OCI-LY7 (cell line): ENCODE measurements around the gene DISP2.

ENCODE experiments used
- CTCF ChIP-seq: fragments of 200-600 bp; sonication (generic); conservative IDR thresholded peaks from 2 replicates; pipeline ENCODE4 v1.5.1; 2014; ENCODE audit warnings: mild to moderate bottlenecking, antibody characterized with exemption, low read length, moderate library complexity, mixed read lengths
- EZH2phosphoT487 ChIP-seq: fragments of 200-600 bp; sonication (generic); IDR thresholded peaks from 2 replicates; pipeline ENCODE4 v1.6.1; 2018; ENCODE audit warnings: low read depth, borderline replicate concordance, mild to moderate bottlenecking, mixed run types, antibody characterized with exemption, low read length, moderate library complexity, mixed read lengths

GRCh38 chr15:40365624-40366456 lies 7.8 kb downstream of the DISP2 start:
- TF ChIP-seq CTCF = no peak
- no peak for TF ChIP-seq EZH2phosphoT487
